Activated CD4-positive, alpha-beta T cell treated with anti-CD3 and anti-CD28 coated beads, Interleukin-2, amount 50 U/mL, for 48 hours (primary cell): ENCODE data around the gene DDI2.
A peak's percentile ranks its signal among the peaks of the same experiment; 100 is the strongest.
"Not testable (repeated sequence)": the region's sequence is repeated elsewhere in the genome, so short reads cannot be mapped to it uniquely, and the experiment has no call there.

Source experiments
- DNase-seq, 2 experiments: peaks; one replicate each; pipeline ENCODE4 v3.0.0-alpha.2; 2020

DDI2 gene

GRCh38 chr1:15680561-15681348 is 63.5 kb downstream of the DDI2 start:
- DNase-seq: peak in 1 of 2 experiments; percentile 14

GRCh38 chr1:15681349-15682292 is 64.4 kb downstream of the DDI2 start:
- no peak for DNase-seq

- no peak for DNase-seq
These were observed 65.7 kb downstream of the DDI2 start for GRCh38 chr1:15682936-15683341.

- DNase-seq: no peak
These were observed 66.2 kb downstream of the DDI2 start for GRCh38 chr1:15683345-15684039.

- peak; percentile 34 to 47 for DNase-seq
These were observed 66.8 kb downstream of the DDI2 start, which contains the start of gene PLEKHM2 for GRCh38 chr1:15684042-15684461. Gene PLEKHM2, plus strand, starts transcription at chr1:15684320. Its CDS starts 239 bp downstream, at chr1:15684559.

- peak; percentile 32 to 50 for DNase-seq
These were observed 67.4 kb downstream of the DDI2 start for GRCh38 chr1:15684468-15685291.

- no peak for DNase-seq
These were observed 68.6 kb downstream of the DDI2 start for GRCh38 chr1:15685820-15686219.

GRCh38 chr1:15687446-15687845 is 70.2 kb downstream of the DDI2 start:
- no peak for DNase-seq

GRCh38 chr1:15690317-15690716 is 73.1 kb downstream of the DDI2 start:
- DNase-seq: no peak

- no peak for DNase-seq
These were observed 74.3 kb downstream of the DDI2 start for GRCh38 chr1:15691434-15692032.

- DNase-seq: no peak
These were observed 74.9 kb downstream of the DDI2 start for GRCh38 chr1:15692121-15692682.

GRCh38 chr1:15693371-15693770 is 76.1 kb downstream of the DDI2 start:
- no peak for DNase-seq

GRCh38 chr1:15696956-15697521 is 79.8 kb downstream of the DDI2 start:
- peak; percentile 16 to 35 for DNase-seq

- DNase-seq: no peak
These were observed 80.9 kb downstream of the DDI2 start for GRCh38 chr1:15698201-15698600.

- not testable (repeated sequence) for DNase-seq
These were observed 82.1 kb downstream of the DDI2 start for GRCh38 chr1:15699321-15699720.

- DNase-seq: no peak
These were observed 83.2 kb downstream of the DDI2 start for GRCh38 chr1:15700508-15700907.

GRCh38 chr1:15701784-15702183 is 84.5 kb downstream of the DDI2 start:
- no peak for DNase-seq

GRCh38 chr1:15702722-15703550 is 85.7 kb downstream of the DDI2 start:
- no peak for DNase-seq

GRCh38 chr1:15703562-15703961 is 86.3 kb downstream of the DDI2 start:
- no peak for DNase-seq
